ENCODE data around the gene ARHGAP27.
"Not testable (repeated sequence)": the region's sequence is repeated elsewhere in the genome, so short reads cannot be mapped to it uniquely, and the experiment has no call there.

ARHGAP27 gene

GRCh38 chr17:45446872-45447625 lies 14.4 kb upstream of the ARHGAP27 start:
- not testable (repeated sequence) for DNase-seq (ENCODE audit: low read depth)

- not testable (repeated sequence) for DNase-seq (ENCODE audit: low read depth)
Measured at GRCh38 chr17:45445901-45446743, 13.5 kb upstream of the ARHGAP27 start.

GRCh38 chr17:45444856-45445820 lies 12.5 kb upstream of the ARHGAP27 start:
- not testable (repeated sequence) for DNase-seq (ENCODE audit: low read depth)

- not testable (repeated sequence) for DNase-seq (ENCODE audit: low read depth)
Measured at GRCh38 chr17:45444301-45444700, 11.6 kb upstream of the ARHGAP27 start.

- DNase-seq (ENCODE audit: low read depth) = not testable (repeated sequence)
Measured at GRCh38 chr17:45443371-45444260, 10.9 kb upstream of the ARHGAP27 start.

GRCh38 chr17:45441526-45442310 lies 9.0 kb upstream of the ARHGAP27 start:
- no peak for DNase-seq (ENCODE audit: low read depth)

GRCh38 chr17:45440839-45441515 lies 8.3 kb upstream of the ARHGAP27 start:
- not testable (repeated sequence) for DNase-seq (ENCODE audit: low read depth)

- DNase-seq (ENCODE audit: low read depth) = no peak
Measured at GRCh38 chr17:45440161-45440778, 7.6 kb upstream of the ARHGAP27 start.

GRCh38 chr17:45438931-45439610 lies 6.4 kb upstream of the ARHGAP27 start:
- DNase-seq (ENCODE audit: low read depth) = no peak

- DNase-seq (ENCODE audit: low read depth) = no peak
Measured at GRCh38 chr17:45437465-45438283, 5.0 kb upstream of the ARHGAP27 start.

- DNase-seq (ENCODE audit: low read depth) = no peak
Measured at GRCh38 chr17:45436625-45437464, 4.2 kb upstream of the ARHGAP27 start.

- no peak for DNase-seq (ENCODE audit: low read depth)
Measured at GRCh38 chr17:45436161-45436560, 3.5 kb upstream of the ARHGAP27 start.

- no peak for DNase-seq (ENCODE audit: low read depth)
Measured at GRCh38 chr17:45435481-45435880, 2.8 kb upstream of the ARHGAP27 start.

GRCh38 chr17:45433159-45433535 lies 477 bp upstream of the ARHGAP27 start:
- no peak for DNase-seq (ENCODE audit: low read depth)

GRCh38 chr17:45431531-45432404 lies 902 bp downstream of the ARHGAP27 start:
- no peak for DNase-seq (ENCODE audit: low read depth)
